GM19099 (cell line): Measurements from ENCODE around the gene USP37.

ENCODE experiments used
- POLR2A ChIP-seq: IDR thresholded peaks from 3 replicates; pipeline ENCODE4 v1.6.1; 2011; ENCODE audit warnings: low read depth; ENCODE audit not compliant: insufficient read length; ENCODE audit errors: extremely low read depth

Gene USP37

GRCh38 chr2:218405746-218406208, 162.4 kb downstream of the USP37 start:
- no peak for TF ChIP-seq POLR2A

GRCh38 chr2:218405086-218405745, 162.9 kb downstream of the USP37 start:
- TF ChIP-seq POLR2A: no peak

- TF ChIP-seq POLR2A: no peak
Observed at GRCh38 chr2:218404351-218405085, 163.6 kb downstream of the USP37 start.

GRCh38 chr2:218403810-218404209, 164.3 kb downstream of the USP37 start:
- no peak for TF ChIP-seq POLR2A

- TF ChIP-seq POLR2A: no peak
Observed at GRCh38 chr2:218402911-218403411, 165.2 kb downstream of the USP37 start.

GRCh38 chr2:218402491-218402901, 165.7 kb downstream of the USP37 start:
- TF ChIP-seq POLR2A: no peak

GRCh38 chr2:218401890-218402289, 166.3 kb downstream of the USP37 start:
- TF ChIP-seq POLR2A: no peak

GRCh38 chr2:218400930-218401881, 166.9 kb downstream of the USP37 start:
- no peak for TF ChIP-seq POLR2A
